GM21786 (cell line): ENCODE results near the gene EPOP.

ENCODE experiments used
- ATAC-seq: cut with Tn5 transposase; IDR thresholded peaks from one replicate; pipeline ENCODE4 v1.9.1; 2021; ENCODE audit not compliant: unreplicated experiment

Gene EPOP

DNA sequence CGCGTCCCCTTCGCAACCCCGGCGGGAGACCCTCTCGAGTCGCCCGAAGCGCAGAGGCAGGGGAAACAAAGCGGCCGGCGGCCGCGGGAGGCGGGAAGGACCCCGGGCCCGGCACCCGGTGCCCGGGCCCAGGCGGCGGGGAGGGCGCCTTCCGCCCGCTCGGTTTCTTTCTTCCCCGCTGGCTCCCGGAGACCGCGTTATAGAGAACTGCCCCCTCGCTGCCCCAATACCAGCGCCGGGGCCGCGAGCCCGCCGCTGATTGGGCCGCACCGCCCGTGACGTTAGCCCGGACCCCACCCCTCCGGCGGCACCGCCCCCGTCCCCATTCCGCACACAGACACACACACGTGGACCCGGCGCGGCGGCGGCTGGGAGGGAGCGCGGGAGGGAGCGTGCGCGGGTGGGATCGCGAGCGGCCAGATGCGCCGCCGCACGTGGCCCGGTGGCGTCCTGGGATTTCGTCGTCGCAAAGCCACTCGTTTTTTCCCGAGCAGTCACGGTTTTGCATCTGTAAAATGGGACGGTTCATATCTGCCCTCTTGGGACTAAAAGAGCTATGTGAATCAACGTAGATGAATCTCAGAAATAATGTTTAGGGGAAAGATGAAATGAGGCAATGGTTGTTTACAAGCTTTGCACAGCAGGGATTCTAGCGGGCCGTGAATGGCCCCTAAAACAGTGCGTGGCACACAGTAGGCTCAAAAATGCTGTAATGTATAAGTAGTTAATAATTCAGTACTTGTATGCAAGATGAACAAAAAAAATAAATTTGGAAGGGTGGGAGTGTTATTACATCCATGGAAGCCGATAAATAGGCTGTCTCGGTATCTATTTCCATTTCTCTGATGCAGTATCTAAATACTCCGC lies at the start of gene EPOP:
EPOP (minus strand) TSS at position 209 of the 867 bp plus-strand sequence. CDS start 462 bp downstream, outside the sequence.
- ATAC-seq: peak; percentile 59

DNA sequence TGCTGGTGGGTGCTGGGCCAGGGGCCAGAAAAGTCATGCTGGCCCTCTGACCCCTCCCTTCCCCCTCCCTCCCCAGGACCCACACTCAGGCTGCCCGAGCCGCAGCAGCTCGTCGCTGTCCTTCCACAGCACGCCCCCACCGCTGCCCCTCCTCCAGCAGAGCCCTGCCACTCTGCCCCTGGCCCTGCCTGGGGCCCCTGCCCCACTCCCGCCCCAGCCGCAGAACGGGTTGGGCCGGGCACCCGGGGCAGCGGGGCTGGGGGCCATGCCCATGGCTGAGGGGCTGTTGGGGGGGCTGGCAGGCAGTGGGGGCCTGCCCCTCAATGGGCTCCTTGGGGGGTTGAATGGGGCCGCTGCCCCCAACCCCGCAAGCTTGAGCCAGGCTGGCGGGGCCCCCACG lies 47.0 kb upstream of the EPOP start:
- ATAC-seq: no peak

DNA sequence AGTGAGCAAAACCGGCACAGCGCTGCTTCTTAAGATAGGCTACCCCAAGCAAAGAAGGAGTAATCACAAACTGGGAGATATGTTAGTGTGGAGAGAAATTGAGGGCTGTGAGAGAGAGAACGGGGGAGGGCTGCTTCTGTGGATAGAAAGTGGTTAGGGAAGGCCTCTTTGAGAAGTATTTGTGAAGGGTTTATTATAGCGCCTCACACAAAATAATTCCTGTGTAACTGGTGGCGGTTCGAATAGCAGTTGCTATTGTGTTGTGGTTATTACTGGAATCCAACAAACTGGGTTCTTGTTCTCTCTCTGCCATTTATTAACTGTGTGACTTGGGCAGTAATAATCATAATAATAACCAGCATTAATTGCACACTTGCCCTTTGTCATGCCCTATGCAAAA lies 46.2 kb upstream of the EPOP start:
- no peak for ATAC-seq

DNA sequence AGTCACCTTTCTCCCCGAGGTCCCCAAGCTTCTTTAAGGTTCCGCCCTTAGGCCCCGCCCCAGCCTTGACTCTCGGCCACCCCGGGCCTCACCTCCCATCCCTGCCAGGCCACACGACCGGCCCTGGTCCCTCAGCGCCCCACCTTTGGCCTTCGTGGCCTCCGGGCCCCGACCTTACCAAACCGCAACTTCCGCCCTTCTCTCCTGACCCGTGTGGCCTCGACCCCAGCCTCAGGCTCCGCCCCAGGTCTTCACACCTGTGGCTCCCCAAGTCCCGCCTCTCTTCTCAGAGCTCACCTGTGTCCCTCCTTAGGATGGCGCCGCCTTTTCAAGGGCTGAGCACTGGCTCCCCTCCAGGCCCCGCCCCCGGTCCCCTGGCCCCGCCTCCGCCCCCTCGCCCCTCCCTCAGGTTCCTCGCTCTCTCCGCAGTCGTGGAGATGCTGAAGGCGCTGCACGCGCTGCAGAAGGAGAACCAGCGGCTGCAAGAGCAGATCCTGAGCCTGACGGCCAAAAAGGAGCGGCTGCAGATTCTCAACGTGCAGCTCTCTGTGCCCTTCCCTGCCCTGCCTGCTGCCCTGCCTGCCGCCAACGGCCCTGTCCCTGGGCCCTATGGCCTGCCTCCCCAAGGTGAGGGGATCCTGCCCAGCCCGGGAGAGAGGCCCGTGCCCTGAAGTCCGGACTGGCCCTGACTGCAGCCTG lies 45.3 kb upstream of the EPOP start:
- ATAC-seq: no peak

DNA sequence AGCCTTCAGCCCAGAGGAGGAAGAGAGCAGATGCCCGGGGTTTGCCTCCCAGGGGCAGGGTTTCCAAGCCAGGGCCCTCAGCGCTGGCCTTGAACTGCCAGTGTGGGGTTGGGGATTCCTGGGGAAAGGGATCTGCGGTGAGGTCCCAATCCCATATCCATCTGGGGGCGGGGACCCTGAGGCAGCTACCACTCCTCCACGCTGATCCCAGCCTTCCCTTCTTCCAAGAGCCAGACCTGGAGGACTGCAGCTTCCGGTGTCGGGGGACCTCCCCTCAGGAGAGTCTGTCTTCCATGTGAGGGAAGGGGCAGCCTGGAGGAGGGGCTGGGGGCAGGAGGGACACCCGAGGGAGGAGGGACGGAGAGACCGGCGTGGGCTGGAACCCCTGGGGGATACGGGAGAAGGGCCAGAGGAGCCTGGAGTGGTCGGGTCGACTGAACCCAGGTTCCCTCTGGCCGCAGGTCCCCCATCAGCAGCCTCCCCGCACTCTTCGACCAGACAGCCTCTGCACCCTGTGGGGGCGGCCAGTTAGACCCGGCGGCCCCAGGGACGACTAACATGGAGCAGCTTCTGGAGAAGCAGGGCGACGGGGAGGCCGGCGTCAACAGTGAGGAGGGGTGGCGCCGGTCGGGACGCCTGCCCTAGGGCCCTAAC lies 44.7 kb upstream of the EPOP start:
- no peak for ATAC-seq

DNA sequence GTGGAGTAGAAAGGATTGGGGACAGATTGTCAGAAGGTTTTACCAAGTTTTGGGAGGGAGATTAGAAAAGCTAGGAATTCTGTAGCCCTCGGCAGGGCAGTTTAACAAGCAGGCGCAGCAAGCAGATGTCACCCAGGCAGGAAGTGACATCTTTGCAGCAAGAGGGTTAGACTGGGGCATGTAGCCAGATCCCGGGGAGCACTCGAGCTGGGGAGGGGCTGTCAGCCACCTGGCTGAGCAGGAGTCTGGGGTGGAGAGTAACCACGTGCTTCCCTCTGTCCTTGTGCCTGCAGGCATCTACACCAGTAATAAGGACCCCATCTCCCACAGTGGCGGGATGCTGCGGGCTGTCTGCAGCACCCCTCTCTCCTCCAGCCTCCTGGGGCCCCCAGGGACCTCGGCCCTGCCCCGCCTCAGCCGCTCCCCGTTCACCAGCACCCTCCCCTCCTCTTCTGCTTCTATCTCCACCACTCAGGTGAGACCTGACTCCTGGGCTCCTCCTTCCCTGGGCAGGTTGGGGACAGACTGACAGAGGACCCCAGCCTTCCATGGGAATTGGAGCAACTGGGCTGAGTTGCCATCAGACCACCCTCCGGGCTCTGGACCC lies 42.5 kb upstream of the EPOP start:
- ATAC-seq: no peak

DNA sequence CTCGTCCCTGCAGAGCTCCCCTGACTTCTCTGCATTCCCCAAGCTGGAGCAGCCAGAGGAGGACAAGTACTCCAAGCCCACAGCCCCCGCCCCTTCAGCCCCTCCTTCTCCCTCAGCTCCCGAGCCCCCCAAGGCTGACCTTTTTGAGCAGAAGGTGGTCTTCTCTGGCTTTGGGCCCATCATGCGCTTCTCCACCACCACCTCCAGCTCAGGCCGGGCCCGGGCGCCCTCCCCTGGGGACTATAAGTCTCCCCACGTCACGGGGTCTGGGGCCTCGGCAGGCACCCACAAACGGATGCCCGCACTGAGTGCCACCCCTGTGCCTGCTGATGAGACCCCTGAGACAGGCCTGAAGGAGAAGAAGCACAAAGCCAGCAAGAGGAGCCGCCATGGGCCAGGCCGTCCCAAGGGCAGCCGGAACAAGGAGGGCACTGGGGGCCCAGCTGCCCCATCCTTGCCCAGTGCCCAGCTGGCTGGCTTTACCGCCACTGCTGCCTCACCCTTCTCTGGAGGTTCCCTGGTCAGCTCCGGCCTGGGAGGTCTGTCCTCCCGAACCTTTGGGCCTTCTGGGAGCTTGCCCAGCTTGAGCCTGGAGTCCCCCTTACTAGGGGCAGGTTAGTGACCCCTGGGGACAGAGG lies 41.7 kb upstream of the EPOP start:
- no peak for ATAC-seq

DNA sequence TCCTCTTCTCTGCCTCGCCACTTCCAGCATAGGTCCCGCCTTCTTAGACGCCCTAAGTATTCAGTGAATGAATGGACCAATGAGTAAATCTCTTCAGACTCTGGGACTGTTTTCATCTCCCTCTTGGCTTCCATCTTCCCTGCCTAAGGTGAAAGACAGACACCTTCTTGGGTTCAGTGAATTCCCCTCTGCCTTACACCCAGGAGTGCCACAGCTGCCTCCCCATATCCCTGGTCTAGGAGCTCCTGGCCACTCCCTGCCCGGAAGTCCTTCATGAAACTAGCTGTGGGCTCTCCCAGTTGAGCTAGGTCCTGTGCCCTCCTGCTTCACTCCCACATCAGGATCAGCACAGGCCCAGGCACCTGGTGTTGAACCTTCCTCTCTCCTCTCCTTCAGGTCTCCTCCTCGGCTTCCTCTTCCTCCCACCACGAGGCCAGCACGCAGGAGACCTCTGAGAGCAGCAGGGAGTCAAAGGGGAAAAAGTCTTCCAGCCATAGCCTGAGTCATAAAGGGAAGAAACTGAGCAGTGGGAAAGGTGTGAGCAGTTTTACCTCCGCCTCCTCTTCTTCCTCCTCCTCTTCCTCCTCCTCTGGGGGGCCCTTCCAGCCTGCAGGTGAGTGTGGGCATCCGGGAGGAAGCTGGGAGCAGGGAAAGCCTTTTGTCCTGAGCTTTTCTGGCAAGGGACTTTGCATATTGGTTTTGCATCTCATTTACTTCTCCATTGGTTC lies 40.6 kb upstream of the EPOP start:
- no peak for ATAC-seq

DNA sequence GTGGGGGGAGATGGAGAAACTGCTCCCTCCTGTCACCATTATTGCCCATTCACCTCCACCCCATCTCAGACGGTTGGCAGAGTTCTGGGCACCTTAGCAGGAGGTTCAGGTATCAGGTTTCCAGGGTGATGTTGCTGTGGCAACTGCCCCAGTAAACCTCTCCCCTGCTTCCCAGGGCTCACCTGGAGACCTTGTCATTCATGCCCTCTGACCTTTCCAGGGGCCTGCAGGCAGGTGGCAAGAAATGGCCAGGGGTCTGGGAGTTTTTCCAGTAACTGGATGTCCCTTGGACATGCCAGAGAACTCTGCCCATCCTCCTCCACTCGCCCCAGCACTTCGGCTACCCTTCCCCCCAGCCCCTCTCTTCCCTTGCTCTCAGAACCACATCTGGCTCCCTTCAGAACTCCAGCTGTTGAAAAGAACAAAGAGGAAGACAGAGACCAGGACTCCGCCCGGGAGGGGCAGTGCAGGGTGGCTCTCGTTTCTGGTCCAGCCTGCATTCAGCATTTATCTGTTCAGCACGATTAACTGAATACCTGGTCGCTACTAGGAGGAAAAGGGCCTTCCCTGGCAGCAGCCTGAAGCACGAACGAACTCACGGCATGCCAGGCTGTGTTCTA lies 38.8 kb upstream of the EPOP start:
- no peak for ATAC-seq

DNA sequence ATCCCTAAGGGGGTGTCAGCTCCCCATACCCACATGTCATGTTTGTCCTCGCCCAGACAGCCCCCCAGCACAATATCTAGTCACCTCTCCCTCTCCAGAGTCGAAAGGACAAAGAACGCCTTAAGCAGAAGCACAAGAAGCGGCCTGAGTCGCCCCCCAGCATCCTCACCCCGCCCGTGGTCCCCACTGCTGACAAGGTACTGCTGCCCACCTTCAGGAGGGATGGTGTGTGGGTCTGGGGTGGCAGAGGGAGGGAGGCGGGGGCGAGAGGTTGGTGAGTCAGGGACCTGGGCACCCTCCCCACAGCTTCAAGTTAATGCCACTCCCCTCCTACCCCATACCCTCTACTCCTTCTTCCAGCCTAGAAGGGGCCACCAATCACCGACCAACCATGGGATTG lies 37.8 kb upstream of the EPOP start:
- ATAC-seq: no peak

DNA sequence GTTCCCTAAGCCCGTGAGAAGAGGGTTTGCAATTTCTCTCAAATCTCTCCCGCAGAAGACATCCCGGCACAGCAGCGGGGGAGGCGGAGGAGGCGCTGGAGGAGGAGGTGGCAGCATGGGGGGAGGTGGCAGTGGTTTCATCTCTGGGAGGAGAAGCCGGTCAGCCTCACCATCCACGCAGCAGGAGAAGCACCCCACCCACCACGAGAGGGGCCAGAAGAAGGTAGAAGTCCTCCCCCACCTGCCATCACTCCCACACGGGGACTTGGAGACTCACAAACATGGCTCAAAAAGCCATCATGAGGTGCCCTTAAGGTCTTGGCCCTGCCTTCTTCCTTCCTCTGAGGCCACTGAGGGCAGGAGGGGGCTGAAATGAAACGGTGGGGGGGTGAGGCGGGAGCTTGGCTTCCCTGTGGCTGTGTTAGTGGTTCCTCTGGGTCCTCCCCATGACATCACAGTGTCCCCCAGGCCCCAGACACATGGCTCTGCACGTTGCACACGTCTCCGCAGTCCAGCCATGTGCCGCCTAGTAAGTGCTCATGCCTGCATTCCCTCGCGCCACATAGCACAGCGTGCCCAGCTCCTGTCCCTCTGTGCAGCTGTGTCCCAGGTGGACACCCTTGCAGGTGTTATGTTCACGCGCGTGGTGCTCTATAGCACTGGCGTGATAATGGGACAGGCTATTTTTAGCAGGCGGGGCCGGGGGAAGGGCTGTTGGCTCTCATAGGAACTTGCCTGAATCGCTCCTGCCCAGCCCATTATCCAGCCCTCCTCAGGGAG lies 37.2 kb upstream of the EPOP start:
- ATAC-seq: no peak

DNA sequence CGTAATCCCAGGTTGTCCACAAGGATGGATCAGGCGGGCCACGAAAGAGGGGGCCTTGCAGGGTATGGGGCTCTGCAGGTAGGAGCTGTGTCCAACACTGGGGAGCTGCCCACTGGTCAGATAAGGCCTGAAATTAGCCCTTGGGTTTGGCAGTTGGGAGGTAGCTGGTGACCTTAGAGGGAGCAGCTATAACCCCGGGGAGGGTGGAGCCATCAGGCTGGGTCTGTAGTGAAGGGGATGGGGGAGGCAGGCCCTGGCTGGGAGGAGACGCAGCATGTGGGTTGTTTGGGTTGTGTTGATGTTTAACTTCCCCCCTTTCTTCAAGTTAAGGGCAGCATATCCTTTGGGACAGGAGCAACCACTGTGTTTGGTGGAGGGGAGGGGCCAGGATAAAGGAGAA lies 36.2 kb upstream of the EPOP start:
- no peak for ATAC-seq

DNA sequence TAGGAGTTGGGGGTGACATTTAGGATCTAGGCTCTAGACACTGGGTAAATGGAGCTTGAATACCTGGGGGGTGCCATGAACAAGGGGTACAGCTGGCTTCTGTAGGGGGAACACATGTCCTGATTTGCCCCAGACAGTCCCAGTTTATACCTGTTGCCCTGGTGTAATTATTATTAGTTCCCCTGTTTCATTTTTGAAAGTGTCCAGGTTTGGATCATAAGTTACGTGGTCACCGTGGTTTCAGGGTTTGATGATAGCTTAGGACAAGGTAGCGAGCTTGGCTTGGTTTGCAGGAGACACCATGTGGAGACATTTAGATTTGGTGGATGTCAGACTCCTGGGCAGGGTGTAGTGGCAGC lies 35.8 kb upstream of the EPOP start:
- no peak for ATAC-seq

DNA sequence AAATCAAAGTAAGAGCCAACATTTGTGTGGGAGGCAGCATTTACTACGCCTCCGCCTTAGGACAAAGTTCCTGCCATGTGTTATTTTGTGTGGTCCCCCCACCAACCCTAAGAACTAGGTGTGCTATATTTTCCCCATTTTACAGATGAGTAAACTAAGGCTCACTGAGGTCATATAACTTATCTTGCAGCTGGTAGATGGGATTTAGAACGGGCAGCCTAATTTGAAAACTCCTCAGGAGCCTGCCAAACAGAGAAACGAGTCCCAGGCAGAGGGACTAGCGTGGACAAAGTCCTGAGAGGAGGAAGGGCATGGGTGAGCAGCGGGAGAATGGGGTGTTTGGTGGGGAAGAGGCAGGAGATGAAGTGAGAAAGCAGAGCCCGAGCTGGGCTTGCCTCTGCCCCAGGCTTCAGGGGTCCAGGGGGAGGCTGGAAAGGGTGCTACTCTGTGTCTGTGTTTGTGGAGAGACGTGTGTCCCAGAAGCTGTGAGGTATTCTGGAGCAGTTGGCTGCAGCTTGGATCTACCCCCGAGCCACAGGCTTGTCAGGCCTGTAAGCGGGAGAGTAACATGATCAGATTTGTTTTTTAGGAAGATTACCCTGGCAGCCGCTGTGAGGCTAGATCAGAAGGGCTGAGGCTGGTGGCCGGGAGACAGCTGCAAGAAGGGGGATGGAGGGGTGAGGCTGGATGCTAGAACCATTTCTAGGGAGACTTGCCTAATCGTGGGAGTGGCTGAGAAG lies 35.3 kb upstream of the EPOP start:
- no peak for ATAC-seq

DNA sequence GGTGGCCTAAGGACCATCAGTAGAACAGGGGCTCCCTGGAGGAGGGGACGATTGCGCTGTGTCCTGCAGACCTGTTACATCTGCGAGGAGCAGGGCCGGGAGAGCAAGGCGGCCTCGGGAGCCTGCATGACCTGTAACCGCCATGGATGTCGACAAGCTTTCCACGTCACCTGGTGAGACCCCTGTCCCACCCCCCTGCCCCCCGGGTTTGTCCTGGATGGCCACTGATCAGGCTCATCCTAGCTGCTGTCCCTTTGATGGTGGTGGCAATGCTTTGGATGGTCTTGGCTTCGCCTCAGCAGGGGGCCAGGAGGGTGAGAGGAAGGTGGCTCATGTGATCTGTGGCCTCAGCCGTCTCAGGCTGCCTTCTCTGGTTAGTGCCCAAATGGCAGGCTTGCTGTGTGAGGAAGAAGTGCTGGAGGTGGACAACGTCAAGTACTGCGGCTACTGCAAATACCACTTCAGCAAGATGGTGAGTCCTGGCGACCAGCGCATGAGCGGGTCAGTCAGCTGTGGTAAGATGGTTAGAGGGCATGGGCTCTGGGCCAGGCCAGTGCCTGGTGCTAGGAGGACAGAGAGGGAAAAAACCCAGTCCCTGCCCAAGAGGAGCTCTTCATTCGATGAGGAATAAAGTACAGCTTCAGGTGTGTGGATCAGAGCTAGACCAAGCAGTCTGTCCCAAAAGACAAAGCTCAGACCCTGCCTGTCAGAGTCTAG lies 34.5 kb upstream of the EPOP start:
- no peak for ATAC-seq

DNA sequence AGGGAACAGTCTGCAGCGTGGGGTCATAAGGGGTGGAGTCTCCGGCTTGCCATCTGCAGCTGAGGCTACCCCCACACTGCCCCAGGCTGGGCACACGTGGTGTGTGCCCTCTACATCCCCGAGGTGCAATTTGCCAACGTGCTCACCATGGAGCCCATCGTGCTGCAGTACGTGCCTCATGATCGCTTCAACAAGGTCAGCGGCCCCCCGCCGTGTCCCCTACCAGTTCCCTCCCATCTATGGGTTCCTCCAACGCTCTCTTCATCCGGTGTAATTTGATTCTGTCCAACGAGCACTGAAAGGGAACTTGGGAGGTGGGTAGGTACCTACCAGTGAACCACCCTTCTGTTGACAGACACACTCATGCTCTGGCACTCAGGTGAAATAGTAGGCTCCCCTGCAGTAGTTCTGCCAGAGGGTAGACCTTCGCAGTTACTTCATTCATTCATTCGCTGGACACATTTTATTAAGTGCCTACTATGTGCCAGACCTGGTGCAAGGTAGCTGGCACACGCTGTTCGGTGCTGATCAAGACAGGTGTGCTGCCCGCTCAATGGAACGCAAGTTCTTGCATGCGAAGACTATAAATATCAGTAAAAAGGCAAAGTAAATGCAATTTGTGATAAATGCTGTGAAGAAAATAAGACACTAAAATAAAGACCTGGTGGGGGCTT lies 33.1 kb upstream of the EPOP start:
- no peak for ATAC-seq

DNA sequence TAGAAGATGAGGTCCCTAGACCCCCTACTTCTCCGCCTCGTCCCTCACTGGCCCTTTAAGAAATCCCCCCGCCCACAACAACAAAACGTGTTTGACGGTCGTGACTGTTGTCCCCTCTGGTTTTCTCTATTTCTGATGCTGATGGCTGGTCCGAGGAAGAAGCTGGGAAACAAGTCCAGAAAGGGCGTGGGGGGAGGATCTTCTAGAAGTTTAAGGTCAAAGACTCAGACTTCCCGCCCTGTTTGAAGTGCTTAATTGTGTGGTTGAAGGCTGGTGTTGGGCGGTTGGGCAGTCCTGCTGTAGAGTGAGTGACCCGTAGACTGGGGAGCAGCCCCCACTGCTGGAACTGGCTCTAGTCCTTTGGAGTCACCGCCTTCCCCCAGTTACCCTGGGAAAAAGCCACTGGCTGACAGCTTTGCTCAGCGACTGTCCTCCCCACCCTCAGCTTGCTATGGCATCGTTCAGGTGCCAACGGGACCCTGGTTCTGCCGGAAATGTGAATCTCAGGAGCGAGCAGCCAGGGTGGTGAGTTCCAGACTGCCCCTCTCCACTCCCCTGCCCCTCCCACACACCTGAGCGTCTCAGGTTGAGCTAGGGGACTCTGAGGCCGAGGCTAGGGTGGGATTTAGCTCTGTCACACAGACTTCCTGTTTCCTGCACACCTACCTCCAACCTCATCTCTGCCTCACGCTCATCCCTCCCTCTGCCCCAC lies 31.9 kb upstream of the EPOP start:
- ATAC-seq: no peak
